ENCODE measurements around the gene MYZAP.
"Not testable (repeated sequence)": the region's sequence is repeated elsewhere in the genome, so short reads cannot be mapped to it uniquely, and the experiment has no call there.

The MYZAP gene

DNA sequence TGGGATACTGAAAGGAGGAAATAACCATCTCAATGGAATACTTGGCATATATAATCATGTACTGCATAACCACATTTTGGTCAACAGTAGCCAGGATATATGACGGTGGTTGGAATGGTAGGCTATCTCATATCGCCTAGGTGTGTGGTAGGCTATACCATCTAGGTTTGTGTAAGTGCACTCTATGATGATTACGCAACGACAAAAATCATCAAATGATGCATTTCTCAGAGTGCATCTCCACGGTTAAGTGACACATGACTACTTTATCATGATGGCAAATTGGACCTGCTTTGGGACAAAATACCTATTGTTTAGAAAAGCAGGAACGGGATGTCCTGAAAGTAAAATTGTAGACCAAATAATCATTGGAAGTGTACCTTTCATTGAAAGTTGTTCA is 2.8 kb downstream of the MYZAP start:
- DNase-seq (ENCODE audit: low read depth) = no peak

DNA sequence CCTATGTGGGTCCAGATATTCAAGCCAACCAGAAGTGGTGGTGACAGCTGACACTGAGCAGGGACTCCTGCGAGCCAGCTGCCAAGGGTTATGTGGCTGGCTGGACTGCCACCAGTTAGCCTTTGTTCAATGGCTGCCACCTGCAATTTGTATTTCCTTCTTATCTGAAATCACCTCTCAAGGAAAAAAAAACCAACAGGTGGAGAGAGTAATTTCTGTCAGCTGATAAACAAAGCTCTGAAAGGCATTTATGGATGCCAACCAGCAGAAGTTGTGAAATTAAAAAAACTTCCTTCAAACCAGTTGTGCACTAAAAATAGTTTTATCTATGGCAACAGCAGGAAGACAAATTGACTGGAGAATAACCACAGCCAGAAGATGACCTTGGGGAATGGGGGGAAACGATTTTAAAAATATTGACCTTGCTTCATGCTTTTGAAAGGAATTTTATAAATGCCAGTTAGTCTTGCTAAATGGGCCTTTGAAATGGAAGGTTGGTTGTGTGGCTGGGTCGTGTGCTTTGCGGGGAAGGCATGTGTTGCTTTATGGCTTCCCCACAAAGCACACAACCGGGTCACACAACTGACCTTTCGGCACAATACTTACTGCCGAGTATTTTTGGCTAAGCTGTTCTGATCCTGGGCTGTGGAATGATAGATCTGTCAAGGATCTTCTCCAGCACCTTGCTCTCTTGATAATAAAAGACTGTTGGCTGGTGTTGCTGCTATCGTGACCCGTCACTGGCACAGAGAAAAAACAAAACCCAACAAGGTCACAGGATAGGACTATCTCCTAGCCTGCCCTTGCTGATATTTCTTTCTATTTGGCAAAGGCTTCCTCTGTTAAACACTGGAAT is 3.5 kb downstream of the MYZAP start:
- DNase-seq (ENCODE audit: low read depth) = no peak

DNA sequence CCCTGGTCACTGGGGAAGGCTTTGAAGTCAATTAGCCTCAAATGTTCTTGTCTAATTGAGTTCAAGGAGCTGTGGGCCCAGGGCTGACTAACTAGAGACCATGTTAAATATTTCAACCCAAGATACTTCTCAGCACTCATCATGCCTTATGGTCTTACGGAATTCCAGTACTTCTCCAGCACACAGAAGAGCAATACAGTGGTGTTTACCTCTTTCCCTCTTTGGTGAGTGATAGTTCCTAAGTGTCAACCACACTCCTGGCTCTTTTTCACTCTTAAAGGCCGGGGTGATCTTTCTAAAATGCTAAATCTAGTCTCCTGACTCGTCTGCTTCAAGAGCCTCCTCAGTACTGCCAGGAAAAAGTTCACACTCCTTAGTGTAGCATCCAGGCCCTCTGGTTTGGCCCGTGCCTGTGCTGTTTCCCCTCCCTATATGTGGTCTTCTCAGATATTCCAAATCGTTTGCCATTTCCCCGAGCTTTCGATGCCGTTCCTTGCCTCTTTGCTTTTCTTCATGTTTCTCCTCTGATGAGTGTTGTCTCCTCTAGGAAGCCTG is 4.7 kb downstream of the MYZAP start:
- DNase-seq (ENCODE audit: low read depth) = no peak

DNA sequence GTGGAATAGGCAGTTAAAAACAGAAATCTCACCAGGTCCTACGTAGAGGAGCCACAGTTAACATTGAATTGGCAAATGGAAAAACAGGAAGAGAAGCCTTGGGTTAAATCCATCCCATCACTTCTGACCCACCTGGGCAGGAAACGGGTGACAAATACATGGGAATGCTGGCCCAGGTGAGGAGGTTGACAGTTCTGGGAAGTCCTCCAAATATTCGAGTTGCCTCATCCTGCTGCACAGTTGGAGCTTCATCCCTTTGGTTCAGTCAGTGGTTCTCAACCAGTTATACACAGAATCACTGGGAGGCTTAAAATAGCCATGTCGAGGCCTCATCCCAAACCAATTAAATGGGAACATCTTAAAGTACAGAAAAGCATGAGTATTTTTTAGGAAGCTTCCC is 5.3 kb downstream of the MYZAP start:
- no peak for DNase-seq (ENCODE audit: low read depth)

DNA sequence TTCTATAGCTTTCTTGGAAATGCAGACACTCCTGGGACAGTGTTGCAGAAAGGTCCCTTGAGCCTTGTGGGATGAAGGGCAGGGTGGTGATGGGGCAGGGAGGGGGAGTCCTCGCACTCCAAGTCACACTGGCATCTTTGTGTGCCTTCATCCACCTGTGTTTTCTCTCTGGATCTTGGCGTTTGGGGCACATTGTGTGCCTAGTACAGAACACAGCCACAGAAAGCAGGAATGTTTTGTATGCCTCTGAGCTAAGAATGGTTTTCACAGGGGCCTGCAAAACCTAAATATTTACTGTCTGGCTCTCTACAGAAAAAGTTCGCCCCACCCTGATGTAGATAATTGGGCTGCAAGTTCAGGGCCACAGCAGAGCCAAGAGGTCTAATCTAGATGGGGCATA is 5.7 kb downstream of the MYZAP start:
- DNase-seq (ENCODE audit: low read depth) = no peak

DNA sequence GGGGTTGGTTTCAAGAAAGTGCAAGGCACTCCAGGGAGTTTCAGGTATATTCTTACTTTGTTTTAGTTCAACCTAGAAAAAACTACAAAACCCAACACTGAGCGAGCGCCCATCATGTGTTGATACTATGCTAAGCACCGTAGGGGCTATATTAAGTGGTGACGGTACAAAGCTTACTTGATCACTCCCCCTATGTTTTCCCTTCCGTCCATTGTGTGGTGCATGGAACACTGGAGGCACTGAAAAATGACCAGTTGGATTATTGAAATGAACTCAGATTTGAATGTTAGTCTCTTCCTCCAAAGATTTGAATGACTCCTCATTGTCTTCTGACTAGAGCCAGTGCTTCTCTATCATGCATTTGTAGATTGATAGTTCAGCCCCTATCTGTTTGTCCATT is 6.6 kb downstream of the MYZAP start:
- DNase-seq (ENCODE audit: low read depth) = no peak

DNA sequence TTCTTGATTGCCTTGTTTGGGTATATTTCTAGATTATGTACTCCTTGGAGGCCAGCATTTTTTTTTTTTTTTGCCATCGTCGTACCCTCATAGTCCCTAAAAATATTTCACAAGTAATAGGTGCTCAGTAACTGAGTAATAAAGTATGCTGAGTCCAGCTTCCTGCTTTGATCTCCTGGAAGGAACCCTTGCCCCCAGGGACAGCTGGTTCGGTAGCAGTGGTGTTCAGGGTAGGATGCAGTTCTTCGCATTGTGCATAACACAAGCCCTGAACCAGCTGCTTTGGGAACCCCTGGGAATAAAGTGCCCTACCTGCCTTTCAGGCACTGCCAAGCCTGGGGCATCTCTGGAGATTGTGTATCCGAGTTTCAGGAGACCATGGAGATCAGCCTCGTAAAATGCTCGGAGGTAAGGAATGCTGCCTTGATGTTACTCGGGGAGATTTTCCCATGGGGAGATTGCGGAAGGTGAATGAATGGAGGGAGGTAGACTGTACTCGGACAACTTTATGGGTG is 7.6 kb downstream of the MYZAP start:
- DNase-seq (ENCODE audit: low read depth) = no peak

DNA sequence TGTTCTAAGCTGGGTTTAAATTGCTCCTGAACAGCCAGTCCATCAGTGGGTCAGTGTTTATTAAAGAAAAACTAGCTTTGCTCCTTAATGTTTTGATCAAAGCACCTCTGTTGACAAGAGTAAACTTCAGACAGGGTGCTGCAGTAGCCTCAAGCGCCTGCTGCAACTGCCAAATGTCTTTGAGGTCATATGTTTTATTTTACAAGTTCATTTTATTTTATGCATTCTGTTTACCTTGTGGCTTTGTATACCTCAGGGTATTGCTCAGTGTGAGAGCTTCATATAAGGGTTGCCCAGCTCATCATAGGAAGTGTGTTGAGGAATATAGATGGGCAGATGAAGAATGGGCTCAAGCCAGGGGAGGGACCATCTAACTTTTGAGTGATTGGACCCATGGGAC is 8.5 kb downstream of the MYZAP start:
- no peak for DNase-seq (ENCODE audit: low read depth)

DNA sequence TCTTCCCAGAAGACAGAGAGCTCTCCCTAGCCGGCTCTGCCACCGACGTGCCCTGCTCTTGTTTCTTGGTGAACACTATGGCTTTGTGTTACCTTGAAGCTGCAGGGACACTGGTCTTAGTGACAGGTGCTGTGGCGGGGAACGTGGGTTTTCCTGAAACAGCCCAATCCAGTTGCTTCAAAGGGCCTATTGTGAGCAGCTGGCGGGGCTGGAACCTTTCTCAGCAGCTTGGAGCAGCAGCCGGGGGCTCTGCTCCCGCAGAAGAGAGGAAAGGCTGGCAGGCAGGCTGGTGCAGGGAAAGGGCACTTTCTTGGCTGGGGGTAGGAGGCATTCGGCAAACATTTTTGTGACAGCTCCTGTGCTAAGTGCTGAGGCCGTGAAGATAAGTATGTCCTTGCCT is 12.8 kb downstream of the MYZAP start:
- no peak for DNase-seq (ENCODE audit: low read depth)

DNA sequence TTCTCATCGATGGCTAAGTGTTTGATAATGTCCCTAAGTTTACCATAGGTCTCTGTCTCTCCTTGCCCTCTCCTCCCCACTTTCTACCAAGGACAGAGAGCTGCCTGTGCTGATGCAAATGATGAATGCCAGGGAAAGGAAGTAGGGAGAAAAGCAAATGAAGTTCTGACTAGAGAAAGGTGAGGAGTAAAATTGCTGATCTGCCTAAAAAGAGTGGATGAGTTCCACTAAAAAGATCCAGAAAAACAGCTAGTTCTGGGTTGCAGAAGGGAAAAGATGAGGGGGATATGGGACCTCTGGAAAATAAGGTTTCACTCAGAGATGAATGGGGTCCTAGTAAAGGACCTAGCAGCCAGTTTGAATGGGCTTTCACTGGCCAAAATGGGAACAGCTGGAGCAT is 13.8 kb downstream of the MYZAP start:
- no peak for DNase-seq (ENCODE audit: low read depth)

DNA sequence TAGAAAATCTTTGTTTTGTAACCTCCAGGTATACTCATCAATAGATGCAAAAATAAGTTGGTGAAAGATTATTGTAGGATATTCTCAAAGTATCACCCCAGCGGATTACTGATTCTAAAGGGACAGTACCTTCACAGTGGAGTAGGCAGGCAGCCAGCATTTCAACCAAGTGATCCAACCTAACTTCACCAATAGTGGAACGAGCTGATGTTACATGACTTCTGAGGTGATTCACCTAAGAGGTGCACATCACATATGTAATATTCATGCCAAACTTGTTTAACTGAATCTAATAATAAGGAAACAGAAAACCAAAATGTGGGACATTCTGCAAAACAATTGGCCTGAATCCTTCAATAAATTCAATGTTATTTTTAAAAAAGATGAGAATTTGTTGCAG is 14.3 kb downstream of the MYZAP start:
- DNase-seq (ENCODE audit: low read depth) = no peak

DNA sequence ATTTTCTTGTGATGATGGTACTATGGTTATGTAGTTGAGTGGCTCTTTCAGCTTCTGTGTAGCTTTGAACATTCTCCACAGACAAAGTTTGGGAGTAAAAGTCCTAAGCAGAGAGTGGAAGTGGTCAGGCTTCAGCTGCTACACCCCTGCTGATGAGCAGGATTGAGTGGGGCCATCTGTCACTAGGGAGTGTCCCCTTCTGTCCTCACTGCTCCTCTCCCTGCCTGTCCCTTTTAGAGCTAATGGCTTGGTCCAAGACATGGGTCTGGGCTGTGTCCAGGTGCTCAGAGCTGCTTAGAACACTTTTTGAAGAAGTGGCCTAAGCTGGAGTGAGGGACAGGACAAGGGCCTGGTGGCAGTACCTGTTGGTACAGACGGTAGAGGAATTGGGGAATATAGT is 15.1 kb downstream of the MYZAP start:
- DNase-seq (ENCODE audit: low read depth) = no peak

DNA sequence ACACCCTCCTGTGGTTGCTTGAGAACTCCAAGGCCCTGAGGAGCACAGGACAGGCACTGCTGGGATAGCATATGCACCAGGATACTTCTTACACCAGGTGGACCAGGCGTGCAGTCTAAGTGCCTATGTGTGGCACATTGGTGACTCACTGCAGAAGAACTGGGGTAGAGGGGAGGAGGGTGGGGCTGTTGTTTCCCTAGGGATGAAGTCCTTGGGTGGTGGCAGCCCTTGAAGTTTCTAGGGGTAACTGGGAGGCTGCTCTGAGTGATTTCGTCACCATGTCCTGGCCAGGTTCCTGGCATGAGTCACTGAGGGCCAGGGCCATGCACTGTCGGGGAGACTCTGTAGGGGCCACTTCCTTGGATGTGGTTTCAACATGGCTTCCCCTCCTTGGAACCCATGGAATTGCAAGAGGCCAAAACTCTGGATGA is 15.9 kb downstream of the MYZAP start:
- DNase-seq (ENCODE audit: low read depth) = peak; percentile 17

DNA sequence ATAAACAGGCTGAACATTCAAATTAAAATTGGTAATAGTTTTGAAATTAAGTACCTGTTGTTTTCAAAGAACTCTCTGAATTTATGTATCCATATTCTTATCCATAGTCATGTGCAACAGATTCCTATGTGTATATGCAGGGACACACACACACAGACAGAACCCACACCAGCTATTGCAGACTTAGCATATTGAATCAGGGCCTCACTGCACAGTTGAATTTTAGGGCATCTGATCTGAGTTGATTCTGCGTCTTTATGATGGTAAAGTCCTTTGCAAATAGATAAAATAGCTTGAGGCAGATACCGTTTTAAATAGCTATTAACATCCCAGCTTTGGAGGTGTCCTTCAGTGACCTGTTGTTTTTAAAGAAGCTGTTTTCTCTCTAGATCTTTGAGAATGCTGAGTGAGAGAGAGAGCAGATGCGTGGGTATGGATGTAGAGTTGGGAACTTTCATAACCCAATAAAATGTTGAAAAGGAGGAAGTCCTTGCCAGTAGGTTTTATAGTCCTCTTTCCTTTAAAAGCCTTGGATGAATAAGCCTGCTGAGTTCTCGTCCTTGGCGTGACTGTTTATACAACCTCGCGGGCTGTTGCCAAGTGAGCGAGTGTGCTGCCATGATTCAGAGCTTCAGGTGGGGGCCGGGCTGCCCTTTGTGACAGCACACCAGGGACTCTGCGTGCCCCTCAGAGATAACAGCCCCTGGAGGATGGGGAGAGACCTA is 18.3 kb downstream of the MYZAP start:
- no peak for DNase-seq (ENCODE audit: low read depth)

DNA sequence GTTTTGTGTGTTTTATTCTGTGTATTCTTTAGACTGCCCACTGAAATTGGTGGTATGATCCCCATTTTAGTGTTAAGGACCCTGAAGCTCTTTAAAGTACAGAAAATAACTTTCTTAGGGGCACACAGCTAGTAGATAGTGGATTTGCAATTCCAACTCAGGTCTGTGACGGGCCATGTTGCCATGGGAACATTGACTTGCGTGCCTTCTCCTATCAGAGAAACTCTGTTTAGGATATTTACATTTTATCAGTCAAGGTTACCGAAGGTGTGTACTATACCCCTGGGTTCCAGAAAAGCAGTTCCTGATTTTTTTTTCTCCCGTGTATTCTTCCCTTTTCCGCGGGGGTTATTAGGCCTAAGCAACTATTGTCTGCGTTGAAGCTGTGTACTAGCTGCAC is 19.4 kb downstream of the MYZAP start:
- DNase-seq (ENCODE audit: low read depth) = no peak

DNA sequence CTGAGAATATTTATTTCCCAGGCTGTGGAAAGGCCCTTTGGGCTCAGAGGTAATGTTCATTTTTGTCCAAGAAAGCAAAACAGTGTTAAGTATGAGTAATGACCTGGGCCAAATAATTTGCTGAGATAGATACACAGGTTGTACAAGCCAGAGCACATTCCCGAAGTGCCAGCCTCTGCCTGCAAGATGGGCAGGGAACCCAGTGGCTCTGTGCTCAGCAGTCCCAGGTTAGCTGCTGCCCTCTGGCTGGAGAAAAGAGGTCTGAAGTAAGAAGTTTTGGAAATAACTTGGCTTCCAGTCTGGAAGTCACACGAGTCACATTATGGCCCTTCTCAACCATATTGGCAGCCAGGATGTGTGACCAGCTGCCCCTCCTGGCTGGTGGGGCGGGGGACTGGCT is 20.2 kb downstream of the MYZAP start:
- no peak for DNase-seq (ENCODE audit: low read depth)

DNA sequence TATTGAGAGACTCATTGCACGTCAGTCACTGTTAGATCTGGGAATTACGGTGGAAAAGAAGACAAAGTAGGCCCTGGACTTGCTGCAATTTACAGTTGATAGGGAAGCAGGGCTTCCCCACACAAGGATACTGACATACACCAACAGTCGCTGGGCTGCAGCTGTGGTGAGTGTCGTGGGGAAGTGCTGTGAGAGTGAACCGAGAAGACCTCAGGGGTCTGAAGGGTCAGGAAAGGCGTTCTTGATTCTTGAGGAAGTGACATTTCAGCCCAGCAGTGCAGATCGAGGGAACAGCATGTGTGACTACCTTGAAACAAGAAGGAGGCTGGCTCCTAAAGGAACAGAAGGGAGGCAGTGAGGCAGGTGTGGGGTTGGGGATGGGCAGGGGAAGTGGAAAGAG is 22.5 kb downstream of the MYZAP start:
- no peak for DNase-seq (ENCODE audit: low read depth)

DNA sequence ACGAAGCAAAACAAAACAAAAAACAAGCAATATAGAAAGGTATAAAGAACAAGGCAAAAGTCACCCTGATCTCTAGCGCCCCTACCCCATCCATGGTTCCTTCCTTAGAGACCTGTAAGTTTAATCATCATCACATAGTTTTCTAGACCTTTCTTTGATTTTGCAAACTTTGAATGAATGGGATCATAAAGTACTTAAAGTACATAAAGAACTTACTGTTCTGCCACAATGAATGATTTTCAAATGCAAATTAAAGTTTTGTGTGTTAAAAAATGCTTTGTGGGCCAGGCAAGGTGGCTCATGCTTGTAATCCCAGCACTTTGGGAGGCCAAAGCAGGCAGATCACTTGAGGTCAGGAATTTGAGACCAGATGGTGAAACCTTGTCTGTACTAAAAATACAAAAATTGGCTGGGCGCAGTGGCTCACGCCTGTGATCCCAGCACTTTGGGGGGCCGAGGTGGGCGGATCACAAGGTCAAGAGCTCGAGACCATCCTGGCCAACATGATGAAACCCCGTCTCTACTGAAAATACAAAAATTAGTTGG is 24.3 kb downstream of the MYZAP start:
- DNase-seq (ENCODE audit: low read depth) = not testable (repeated sequence)

DNA sequence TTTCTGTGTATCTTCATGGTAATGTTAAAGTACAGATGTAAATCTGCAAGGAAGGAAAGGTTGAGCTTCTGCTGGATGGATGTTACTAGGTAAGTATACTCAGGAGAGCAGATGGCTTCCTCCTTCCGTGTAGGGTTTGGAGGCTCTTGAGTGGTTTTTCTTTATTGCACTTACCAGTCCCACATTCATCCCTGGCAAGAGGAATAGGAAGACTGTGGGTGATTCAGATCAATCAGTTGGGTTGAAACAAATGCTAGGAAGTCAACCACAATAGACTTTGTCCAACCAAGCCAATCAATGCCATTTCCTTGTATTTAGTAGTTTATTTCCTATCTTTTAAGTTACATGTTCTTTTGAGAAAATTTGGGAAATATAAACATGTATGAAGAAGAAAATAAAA is 26.6 kb downstream of the MYZAP start:
- no peak for DNase-seq (ENCODE audit: low read depth)

DNA sequence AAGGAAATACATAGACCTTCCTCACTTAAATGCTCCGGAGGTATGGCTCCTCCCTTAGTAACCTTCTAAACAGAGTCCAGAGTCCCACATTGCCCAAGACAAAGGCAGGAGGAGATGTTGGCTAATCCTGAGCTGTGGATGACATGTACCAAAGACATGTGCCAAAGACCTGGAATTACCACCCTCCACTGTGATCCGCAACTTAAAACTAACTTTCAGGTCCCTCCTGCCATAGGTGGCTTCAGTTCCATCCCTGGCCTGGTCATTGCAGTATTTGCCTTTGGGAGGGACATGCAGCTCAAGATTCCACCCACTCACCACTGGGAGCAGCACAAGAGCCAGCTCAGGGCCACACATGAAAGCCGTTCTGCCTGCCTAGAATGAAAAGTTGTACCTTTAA is 28.0 kb downstream of the MYZAP start:
- no peak for DNase-seq (ENCODE audit: low read depth)

DNA sequence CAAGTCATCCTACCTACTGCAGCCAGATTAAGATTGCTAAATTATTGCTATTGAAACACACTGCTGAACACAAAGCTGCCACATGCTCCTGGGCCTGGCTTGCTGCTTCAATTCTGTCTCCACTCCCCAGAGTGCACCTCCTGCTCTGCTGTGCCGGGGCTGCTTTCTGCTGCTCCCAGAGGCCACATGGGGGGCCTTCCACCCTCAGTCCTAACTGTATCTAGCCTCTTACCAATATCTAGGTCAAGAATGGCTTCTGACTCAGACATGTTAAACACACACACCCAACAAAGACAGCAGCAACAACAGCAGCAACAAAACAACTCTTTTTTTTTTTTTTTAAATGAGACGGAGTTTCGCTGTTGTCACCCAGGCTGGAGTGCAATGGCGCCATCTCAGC is 33.0 kb downstream of the MYZAP start:
- DNase-seq (ENCODE audit: low read depth) = no peak

DNA sequence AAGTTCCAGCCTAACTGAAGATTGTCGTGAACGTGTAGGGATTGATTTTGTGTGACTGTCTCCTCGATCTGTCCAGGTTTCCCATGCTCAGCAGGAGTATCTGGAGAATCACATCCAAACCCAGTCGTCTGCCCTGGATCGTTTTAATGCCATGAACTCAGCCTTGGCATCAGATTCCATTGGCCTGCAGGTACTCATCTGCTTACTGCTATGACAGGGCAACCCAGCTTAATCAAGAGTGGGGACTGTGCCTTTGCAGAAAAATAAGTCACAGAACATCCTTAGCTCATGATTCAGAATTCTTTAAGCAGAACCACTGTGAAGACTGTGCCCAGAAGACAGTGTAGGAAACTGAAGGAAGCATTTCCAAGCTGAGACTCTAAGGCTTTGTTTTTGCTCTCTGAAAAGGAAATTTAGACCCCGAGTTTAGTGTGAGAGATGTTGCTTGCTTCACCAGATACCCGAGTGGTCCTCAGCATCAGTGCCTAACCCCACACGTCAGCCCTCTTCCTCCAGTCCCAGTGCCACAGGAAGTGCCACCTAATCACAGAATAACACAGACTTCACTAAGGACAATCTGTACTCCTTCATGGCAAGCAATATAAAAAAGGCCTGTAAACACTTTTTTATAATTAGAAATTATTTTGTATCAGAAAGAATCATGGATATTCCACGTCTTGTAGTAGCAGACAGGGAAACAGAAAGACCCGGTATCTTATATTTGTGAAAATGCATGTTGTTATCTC is 34.2 kb downstream of the MYZAP start:
- DNase-seq (ENCODE audit: low read depth) = no peak
